ENCODE measurements around the gene PKN2.
"Not testable (repeated sequence)": the region's sequence is repeated elsewhere in the genome, so short reads cannot be mapped to it uniquely, and the experiment has no call there.

The PKN2 gene

DNA sequence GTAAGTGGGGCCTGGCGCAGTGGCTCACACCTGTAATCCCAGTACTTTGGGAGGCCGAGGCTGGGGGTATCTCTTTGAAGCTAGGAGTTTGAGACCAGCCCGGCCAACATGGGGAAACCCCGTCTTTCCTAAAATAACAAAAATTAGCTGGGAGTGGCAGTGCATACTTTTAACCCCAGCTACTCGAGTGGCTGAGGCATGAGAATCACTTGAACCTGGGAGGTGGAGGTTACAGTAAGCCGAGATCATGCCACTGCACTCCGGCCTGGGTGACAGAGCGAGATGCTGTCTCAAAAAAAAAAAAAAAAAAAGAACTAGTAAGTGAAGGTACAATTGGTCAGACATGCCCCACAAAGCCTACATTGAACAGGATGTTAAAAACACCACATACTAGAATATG lies 196.6 kb downstream of the PKN2 start:
- DNase-seq (ENCODE audit: low spot score) = not testable (repeated sequence)

DNA sequence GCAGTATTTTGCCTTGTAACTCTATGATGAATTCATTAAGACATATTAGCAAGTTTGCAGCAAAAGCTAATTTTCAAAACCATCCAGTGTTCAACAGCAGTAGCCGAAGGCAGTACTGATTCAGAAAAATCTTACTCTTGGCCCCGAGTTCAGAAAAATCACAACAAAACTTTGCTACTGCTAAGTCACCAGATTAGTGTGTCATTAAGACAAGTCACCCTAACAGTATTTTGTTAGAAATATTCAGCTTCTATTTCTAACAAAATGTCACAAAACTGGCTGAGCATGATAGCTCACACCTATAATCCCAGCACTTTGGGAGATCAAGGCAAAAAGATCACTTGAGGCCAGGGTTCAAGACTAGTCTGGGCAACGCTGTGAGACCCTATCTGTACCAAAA lies 199.1 kb downstream of the PKN2 start:
- no peak for DNase-seq (ENCODE audit: low spot score)

Measured in D341Med (cell line).